Loucy (cell line): ENCODE measurements around the gene PRSS38.

ENCODE experiments used
- H2AFZ ChIP-seq: fragments of 200-600 bp; sonication (generic); 2 replicates; pipeline ENCODE4 v1.6.0; 2016; ENCODE audit warnings: antibody characterized with exemption, mild to moderate bottlenecking, low read length, moderate library complexity
- H3F3A ChIP-seq: fragments of 200-600 bp; 2 replicates; pipeline ENCODE4 v1.6.0; 2016; ENCODE audit warnings: antibody characterized with exemption, low read depth, mild to moderate bottlenecking
- H3K27me3 ChIP-seq: fragments of 200-600 bp; sonication (generic); 2 replicates; pipeline ENCODE4 v1.6.1; 2014; ENCODE audit warnings: low read length, mild to moderate bottlenecking; ENCODE audit not compliant: insufficient read depth, poor library complexity, severe bottlenecking
- H3K36me3 ChIP-seq: fragments of 200-600 bp; sonication (generic); 2 replicates; pipeline ENCODE4 v1.6.1; 2016; ENCODE audit warnings: low read length; ENCODE audit not compliant: insufficient read depth
- H3K4me1 ChIP-seq: fragments of 200-600 bp; sonication (generic); 2 replicates; pipeline ENCODE4 v1.5.1; 2014; ENCODE audit warnings: low read length, mild to moderate bottlenecking; ENCODE audit not compliant: insufficient read depth, poor library complexity, severe bottlenecking
- H3K4me2 ChIP-seq: fragments of 200-600 bp; sonication (generic); 2 replicates; pipeline ENCODE4 v1.6.0; 2014; ENCODE audit warnings: antibody characterized with exemption, low read length, low read depth, mild to moderate bottlenecking; ENCODE audit not compliant: poor library complexity, severe bottlenecking
- H3K4me3 ChIP-seq: fragments of 200-600 bp; sonication (generic); 2 replicates; pipeline ENCODE4 v1.5.1; 2014; ENCODE audit warnings: low read length, mild to moderate bottlenecking, mixed read lengths; ENCODE audit not compliant: poor library complexity, severe bottlenecking
- H3K79me2 ChIP-seq: fragments of 200-600 bp; sonication (generic); 2 replicates; pipeline ENCODE4 v1.6.1; 2014; ENCODE audit warnings: low read length; ENCODE audit not compliant: insufficient read depth
- H3K9ac ChIP-seq: fragments of 200-600 bp; sonication (generic); 2 replicates; pipeline ENCODE4 v1.6.0; 2014; ENCODE audit warnings: mild to moderate bottlenecking, low read depth, low read length, moderate library complexity; ENCODE audit not compliant: poor library complexity, severe bottlenecking
- H3K9me2 ChIP-seq: fragments of 200-600 bp; sonication (generic); replicated peaks from 2 replicates; pipeline ENCODE4 v1.6.1; 2016; ENCODE audit warnings: low read depth, low read length, mixed read lengths
- H3K9me3 ChIP-seq: fragments of 200-600 bp; sonication (generic); 2 replicates; pipeline ENCODE4 v1.6.1; 2014; ENCODE audit warnings: mild to moderate bottlenecking, antibody characterized with exemption, low read length, low read depth; ENCODE audit not compliant: insufficient read depth
- H4K20me1 ChIP-seq: fragments of 200-600 bp; sonication (generic); 2 replicates; pipeline ENCODE4 v1.6.0; 2014; ENCODE audit warnings: antibody characterized with exemption, low read length, mild to moderate bottlenecking; ENCODE audit not compliant: insufficient read depth, poor library complexity, severe bottlenecking
- EZH2phosphoT487 ChIP-seq: fragments of 200-600 bp; IDR thresholded peaks from 2 replicates; pipeline ENCODE4 v1.6.1; 2018; ENCODE audit warnings: antibody characterized with exemption, mild to moderate bottlenecking, moderate library complexity, borderline replicate concordance
- TF ChIP-seq, protein P1 (sequence below): fragments of 200-600 bp; sonication (generic); conservative IDR thresholded peaks from 2 replicates; pipeline ENCODE4 v1.5.1; 2014; ENCODE audit warnings: mild to moderate bottlenecking, antibody characterized with exemption, low read length

PRSS38 gene

DNA sequence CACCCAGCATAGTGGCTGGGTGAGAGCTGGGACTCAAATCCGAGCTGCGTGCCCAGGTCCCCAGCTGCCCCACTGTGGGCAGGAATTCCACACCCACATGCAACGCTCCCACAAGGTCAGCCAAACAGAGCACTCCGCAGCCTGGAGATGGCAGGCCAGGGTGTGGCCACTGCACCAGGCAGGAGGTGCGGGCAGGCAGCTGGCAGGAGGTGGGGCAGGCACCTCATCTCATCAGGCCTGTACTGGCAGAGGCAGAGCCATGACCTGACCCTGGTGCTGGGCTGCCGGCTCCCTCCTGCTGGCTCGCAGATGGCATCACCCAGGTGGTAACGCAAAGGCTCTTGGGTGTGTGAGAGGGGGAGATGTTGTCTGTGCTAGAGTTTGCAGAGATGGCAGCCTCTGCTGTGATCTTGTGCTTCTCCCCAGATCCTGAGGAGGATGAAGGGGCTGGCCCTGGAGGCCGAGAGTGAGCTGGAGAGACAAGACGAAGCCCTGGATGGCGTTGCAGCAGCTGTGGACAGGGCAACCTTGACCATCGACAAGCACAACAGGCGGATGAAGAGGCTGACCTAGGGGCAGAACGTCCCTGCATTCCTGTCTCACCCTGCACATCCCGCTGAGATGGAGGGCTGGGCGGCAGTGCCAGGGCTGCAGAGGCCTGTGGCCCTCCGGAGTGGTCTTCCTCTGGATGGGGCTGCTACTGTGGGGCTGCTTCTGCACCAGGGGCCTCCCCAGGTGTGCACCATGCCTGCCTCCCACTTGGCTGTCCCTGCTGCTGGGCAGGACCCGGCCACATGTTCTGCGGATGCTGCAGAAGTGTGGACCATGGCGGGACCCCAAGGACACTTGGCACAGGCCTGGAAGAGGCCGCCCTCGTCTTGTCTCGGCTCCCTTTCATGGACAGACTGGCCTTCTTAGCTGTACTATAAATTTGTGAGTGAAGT lies 35.1 kb upstream of the PRSS38 start:
- no peaks in the 10 kb centered on the region for H4K20me1 ChIP-seq
- H2AFZ ChIP-seq, result no peak overlapping the region
- no peaks in the 10 kb centered on the region for H3K4me1 ChIP-seq
- H3K4me2 ChIP-seq, result no peak overlapping the region
- no peaks in the 10 kb centered on the region for H3F3A ChIP-seq
- H3K9me2 ChIP-seq, result no peaks in the 10 kb centered on the region
- TF ChIP-seq, protein P1, sequence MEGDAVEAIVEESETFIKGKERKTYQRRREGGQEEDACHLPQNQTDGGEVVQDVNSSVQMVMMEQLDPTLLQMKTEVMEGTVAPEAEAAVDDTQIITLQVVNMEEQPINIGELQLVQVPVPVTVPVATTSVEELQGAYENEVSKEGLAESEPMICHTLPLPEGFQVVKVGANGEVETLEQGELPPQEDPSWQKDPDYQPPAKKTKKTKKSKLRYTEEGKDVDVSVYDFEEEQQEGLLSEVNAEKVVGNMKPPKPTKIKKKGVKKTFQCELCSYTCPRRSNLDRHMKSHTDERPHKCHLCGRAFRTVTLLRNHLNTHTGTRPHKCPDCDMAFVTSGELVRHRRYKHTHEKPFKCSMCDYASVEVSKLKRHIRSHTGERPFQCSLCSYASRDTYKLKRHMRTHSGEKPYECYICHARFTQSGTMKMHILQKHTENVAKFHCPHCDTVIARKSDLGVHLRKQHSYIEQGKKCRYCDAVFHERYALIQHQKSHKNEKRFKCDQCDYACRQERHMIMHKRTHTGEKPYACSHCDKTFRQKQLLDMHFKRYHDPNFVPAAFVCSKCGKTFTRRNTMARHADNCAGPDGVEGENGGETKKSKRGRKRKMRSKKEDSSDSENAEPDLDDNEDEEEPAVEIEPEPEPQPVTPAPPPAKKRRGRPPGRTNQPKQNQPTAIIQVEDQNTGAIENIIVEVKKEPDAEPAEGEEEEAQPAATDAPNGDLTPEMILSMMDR, result no peak
- no peak for TF ChIP-seq EZH2phosphoT487
- no peaks in the 10 kb centered on the region for H3K9me3 ChIP-seq
- H3K4me3 ChIP-seq, result no peak overlapping the region
- no peaks in the 10 kb centered on the region for H3K27me3 ChIP-seq
- no peak overlapping the region for H3K9ac ChIP-seq
- peaks cover 11% of the 10 kb centered on the region; the same call in 1 of the 2 replicates for H3K36me3 ChIP-seq
- no peaks in the 10 kb centered on the region for H3K79me2 ChIP-seq

GRCh38 chr1:227781314-227781930 lies 34.1 kb upstream of the PRSS38 start:
- Histone ChIP-seq H3K4me1 (no peaks in the 10 kb centered on the region), H3F3A (no peaks in the 10 kb centered on the region), H3K4me3 (no peak overlapping the region), H2AFZ (no peak overlapping the region), H3K9ac (no peak overlapping the region), H3K27me3 (no peaks in the 10 kb centered on the region), H3K79me2 (no peaks in the 10 kb centered on the region), H3K4me2 (no peak overlapping the region), H3K9me3 (no peaks in the 10 kb centered on the region), H3K9me2 (no peaks in the 10 kb centered on the region), H3K36me3 (peaks cover 3% of the 10 kb centered on the region; the same call in 1 of the 2 replicates), H4K20me1 (no peaks in the 10 kb centered on the region)
- no peak for TF ChIP-seq EZH2phosphoT487
- TF ChIP-seq, protein P1, result no peak

DNA sequence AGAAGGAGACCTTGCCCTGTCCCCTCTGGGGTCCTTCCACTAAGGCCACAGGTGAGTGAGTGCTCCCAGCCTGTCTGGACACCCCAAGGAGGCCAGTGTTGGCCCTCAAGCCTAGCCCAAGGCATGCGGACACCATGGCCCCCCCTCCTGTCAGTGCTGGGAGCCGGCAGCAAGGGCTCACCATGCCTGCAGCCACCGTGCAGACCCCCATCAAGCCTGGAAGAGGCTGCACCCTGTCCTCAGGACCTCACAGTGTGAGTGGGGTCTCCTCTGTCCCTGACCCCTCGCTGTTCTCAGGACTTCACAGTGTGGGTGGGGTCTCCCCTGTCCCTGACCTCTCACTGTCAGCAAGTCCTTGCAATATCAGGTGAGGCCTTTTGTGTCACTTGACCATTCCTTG lies 33.2 kb upstream of the PRSS38 start:
- H3K4me1 ChIP-seq, result peaks cover 2% of the 10 kb centered on the region
- no peaks in the 10 kb centered on the region; the same call in 1 of the 2 replicates for H3K36me3 ChIP-seq
- TF ChIP-seq, protein P1, result no peak
- no peak for TF ChIP-seq EZH2phosphoT487
- no peaks in the 10 kb centered on the region for H3K9me2 ChIP-seq
- no peaks in the 10 kb centered on the region for H4K20me1 ChIP-seq
- H3K79me2 ChIP-seq, result no peaks in the 10 kb centered on the region
- no peak overlapping the region for H3K4me3 ChIP-seq
- H3K4me2 ChIP-seq, result no peak overlapping the region
- H3K9me3 ChIP-seq, result no peaks in the 10 kb centered on the region
- no peak overlapping the region for H2AFZ ChIP-seq
- no peaks in the 10 kb centered on the region for H3K27me3 ChIP-seq
- no peak overlapping the region for H3K9ac ChIP-seq
- H3F3A ChIP-seq, result no peaks in the 10 kb centered on the region
